GM12878 (cell line): ENCODE data around the gene FMNL3.

ENCODE experiments used
- TF ChIP-seq, protein P1 (sequence below), 3 experiments: IDR thresholded peaks in 2 of 3; conservative IDR thresholded peaks in 1 of 3; 2 replicates each; pipeline ENCODE4 v1.5.1; 2011; ENCODE audit warnings: low read depth in 3 of 3, low read length in 3 of 3, mild to moderate bottlenecking in 3 of 3, control low read depth in 2 of 3, moderate library complexity in 2 of 3, inconsistent platforms in 1 of 3, mixed read lengths in 1 of 3; ENCODE audit not compliant: control insufficient read depth in 2 of 3, insufficient read depth in 1 of 3; ENCODE audit errors: extremely low read depth in 1 of 3
- TF ChIP-seq, protein P2 (sequence below): IDR thresholded peaks from 2 replicates; pipeline ENCODE4 v1.6.1; 2012; ENCODE audit warnings: low read depth, low read length, improper control_type of control experiment

GRCh38 chr12:49705479-49706134 is 1.6 kb downstream of the FMNL3 start:
- TF ChIP-seq, protein P1, sequence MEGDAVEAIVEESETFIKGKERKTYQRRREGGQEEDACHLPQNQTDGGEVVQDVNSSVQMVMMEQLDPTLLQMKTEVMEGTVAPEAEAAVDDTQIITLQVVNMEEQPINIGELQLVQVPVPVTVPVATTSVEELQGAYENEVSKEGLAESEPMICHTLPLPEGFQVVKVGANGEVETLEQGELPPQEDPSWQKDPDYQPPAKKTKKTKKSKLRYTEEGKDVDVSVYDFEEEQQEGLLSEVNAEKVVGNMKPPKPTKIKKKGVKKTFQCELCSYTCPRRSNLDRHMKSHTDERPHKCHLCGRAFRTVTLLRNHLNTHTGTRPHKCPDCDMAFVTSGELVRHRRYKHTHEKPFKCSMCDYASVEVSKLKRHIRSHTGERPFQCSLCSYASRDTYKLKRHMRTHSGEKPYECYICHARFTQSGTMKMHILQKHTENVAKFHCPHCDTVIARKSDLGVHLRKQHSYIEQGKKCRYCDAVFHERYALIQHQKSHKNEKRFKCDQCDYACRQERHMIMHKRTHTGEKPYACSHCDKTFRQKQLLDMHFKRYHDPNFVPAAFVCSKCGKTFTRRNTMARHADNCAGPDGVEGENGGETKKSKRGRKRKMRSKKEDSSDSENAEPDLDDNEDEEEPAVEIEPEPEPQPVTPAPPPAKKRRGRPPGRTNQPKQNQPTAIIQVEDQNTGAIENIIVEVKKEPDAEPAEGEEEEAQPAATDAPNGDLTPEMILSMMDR (IDR thresholded peaks at IDR 0.05 in 2 of 3, conservative IDR thresholded peaks at IDR 0.05 in 1 of 3; ENCODE audit: control insufficient read depth in 2 of 3, extremely low read depth in 1 of 3, insufficient read depth in 1 of 3, low read depth in 3 of 3, low read length in 3 of 3): peak in 1 of 3 experiments; percentile 28; a peak in 1 of 6 replicates
- TF ChIP-seq, protein P2, sequence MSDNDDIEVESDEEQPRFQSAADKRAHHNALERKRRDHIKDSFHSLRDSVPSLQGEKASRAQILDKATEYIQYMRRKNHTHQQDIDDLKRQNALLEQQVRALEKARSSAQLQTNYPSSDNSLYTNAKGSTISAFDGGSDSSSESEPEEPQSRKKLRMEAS: no peak
